Trophoblast cell (in vitro differentiated cells and primary cell): ENCODE measurements around the gene CYTH1.

Experiments used
- DNase-seq, 2 donors: peaks; one replicate each; pipeline ENCODE4 v3.0.0-alpha.2; 2016
- H2AFZ ChIP-seq: 2 replicates; pipeline ENCODE4 v1.6.1; 2013; ENCODE audit warnings: low read length, moderate library complexity, mild to moderate bottlenecking; ENCODE audit not compliant: insufficient read depth, poor library complexity
- H2AK5ac ChIP-seq: 2 replicates; pipeline ENCODE4 v1.6.1; 2013; ENCODE audit warnings: mild to moderate bottlenecking, low read length
- H2BK120ac ChIP-seq: 2 replicates; pipeline ENCODE4 v1.6.1; 2013; ENCODE audit warnings: low read length, mild to moderate bottlenecking, moderate library complexity; ENCODE audit not compliant: insufficient read depth, poor library complexity
- H2BK12ac ChIP-seq: 2 replicates; pipeline ENCODE4 v1.6.1; 2013; ENCODE audit warnings: mild to moderate bottlenecking, low read length, moderate library complexity
- H2BK5ac ChIP-seq: 2 replicates; pipeline ENCODE4 v1.6.1; 2013; ENCODE audit warnings: low read length, low read depth, moderate library complexity, mild to moderate bottlenecking; ENCODE audit not compliant: poor library complexity
- H3K14ac ChIP-seq: 2 replicates; pipeline ENCODE4 v1.6.1; 2013; ENCODE audit warnings: mild to moderate bottlenecking, low read length
- H3K18ac ChIP-seq: 2 replicates; pipeline ENCODE4 v1.6.1; 2013; ENCODE audit warnings: mild to moderate bottlenecking, low read length
- H3K23ac ChIP-seq: 2 replicates; pipeline ENCODE4 v1.6.1; 2013; ENCODE audit warnings: low read length
- H3K27ac ChIP-seq: 2 replicates; pipeline ENCODE4 v1.5.1; 2013; ENCODE audit warnings: low read depth, mild to moderate bottlenecking, inconsistent platforms, low read length, moderate library complexity
- H3K27me3 ChIP-seq: 2 replicates; pipeline ENCODE4 v1.6.1; 2013; ENCODE audit warnings: inconsistent platforms, mild to moderate bottlenecking, low read length, moderate library complexity; ENCODE audit not compliant: insufficient read depth
- H3K36me3 ChIP-seq, 2 experiments: 1 replicate in 1 of 2; 2 replicates in 1 of 2; pipeline ENCODE4 v1.6.1; 2013; ENCODE audit warnings: low read length in 2 of 2, mild to moderate bottlenecking in 2 of 2, moderate library complexity in 1 of 2; ENCODE audit not compliant: insufficient read depth in 2 of 2, control insufficient read depth in 1 of 2
- H3K4ac ChIP-seq: 2 replicates; pipeline ENCODE4 v1.6.1; 2013; ENCODE audit warnings: low read depth, mild to moderate bottlenecking, low read length, moderate library complexity
- H3K4me1 ChIP-seq, 2 experiments: 1 replicate in 1 of 2; 2 replicates in 1 of 2; pipeline ENCODE4 v1.6.1; 2013; ENCODE audit warnings: low read length in 2 of 2, mild to moderate bottlenecking in 2 of 2, moderate library complexity in 1 of 2; ENCODE audit not compliant: insufficient read depth in 2 of 2, control insufficient read depth in 1 of 2
- H3K4me2 ChIP-seq: 2 replicates; pipeline ENCODE4 v1.6.1; 2013; ENCODE audit warnings: inconsistent platforms, mild to moderate bottlenecking, low read length, moderate library complexity
- H3K4me3 ChIP-seq: 2 replicates; pipeline ENCODE4 v1.5.1; 2013; ENCODE audit warnings: mild to moderate bottlenecking, low read depth, low read length, inconsistent platforms
- H3K79me1 ChIP-seq: one replicate; pipeline ENCODE4 v1.6.1; 2013; ENCODE audit warnings: low read length
- H3K79me2 ChIP-seq: 2 replicates; pipeline ENCODE4 v1.6.1; 2013; ENCODE audit warnings: low read length, mild to moderate bottlenecking; ENCODE audit not compliant: control insufficient read depth, insufficient read depth, poor library complexity
- H3K9ac ChIP-seq: 2 replicates; pipeline ENCODE4 v1.6.1; 2013; ENCODE audit warnings: mild to moderate bottlenecking, low read length
- H3K9me3 ChIP-seq: 2 replicates; pipeline ENCODE4 v1.6.1; 2013; ENCODE audit warnings: low read depth, mild to moderate bottlenecking, control low read depth, inconsistent platforms, low read length; ENCODE audit not compliant: insufficient read depth
- H4K12ac ChIP-seq: 2 replicates; pipeline ENCODE4 v1.6.1; 2013; ENCODE audit warnings: low read depth, mild to moderate bottlenecking, low read length, moderate library complexity
- H4K8ac ChIP-seq: 2 replicates; pipeline ENCODE4 v1.6.1; 2013; ENCODE audit warnings: low read depth, mild to moderate bottlenecking, low read length, moderate library complexity
- H4K91ac ChIP-seq: one replicate; pipeline ENCODE4 v1.6.1; 2013; ENCODE audit warnings: low read depth, mild to moderate bottlenecking, low read length, moderate library complexity
- WGBS: extraction: QIAGEN DNeasy Blood & Tissue Kit; methylation state at CpG from one replicate; pipeline ENCODE4 v1.1.7; 2013; ENCODE audit warnings: missing lambda C conversion rate; ENCODE audit not compliant: insufficient read length, insufficient coverage; ENCODE audit errors: extremely low coverage; 5-methylcytosine and 5-hydroxymethylcytosine counted together

CYTH1 gene

DNA sequence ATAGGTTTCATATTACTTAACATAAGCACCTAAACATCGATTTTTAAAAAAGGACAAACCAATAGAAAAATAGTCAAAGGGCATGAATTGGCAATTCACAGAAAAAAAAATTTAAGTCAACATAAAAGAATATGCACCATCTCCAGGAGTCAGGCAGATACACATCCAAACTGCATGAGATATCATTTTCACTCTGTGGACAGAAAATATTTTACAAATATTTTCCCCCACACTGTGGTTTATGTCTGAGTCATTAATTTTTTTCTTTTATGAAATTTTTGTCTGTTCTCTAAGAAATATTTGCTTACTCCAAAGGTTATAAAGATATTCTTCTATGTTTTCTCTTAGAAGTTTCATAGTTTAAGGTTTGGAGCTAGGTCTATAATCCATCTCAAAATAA is 130.5 kb downstream of the CYTH1 start:
- no peak overlapping the region for H4K8ac ChIP-seq
- no peaks in the 10 kb centered on the region for H3K9me3 ChIP-seq
- no peaks in the 10 kb centered on the region for H3K36me3 ChIP-seq
- no peak overlapping the region for H3K27ac ChIP-seq
- WGBS = no CpG with 5 or more reads among the region's 1 CpG
- H2BK5ac ChIP-seq = no peak overlapping the region
- no peak overlapping the region for H3K4ac ChIP-seq
- no peaks in the 10 kb centered on the region for H3K79me2 ChIP-seq
- H3K4me1 ChIP-seq = no peaks in the 10 kb centered on the region
- no peak overlapping the region for H3K23ac ChIP-seq
- H3K14ac ChIP-seq = no peak overlapping the region
- no peak overlapping the region for H3K18ac ChIP-seq
- no peak overlapping the region for H3K4me2 ChIP-seq
- H3K27me3 ChIP-seq = no peaks in the 10 kb centered on the region
- no peak for DNase-seq
- H3K9ac ChIP-seq = no peak overlapping the region
- no peak overlapping the region for H2AFZ ChIP-seq
- no peak overlapping the region for H4K91ac ChIP-seq
- no peak overlapping the region for H2AK5ac ChIP-seq
- no peak overlapping the region for H2BK12ac ChIP-seq
- H2BK120ac ChIP-seq = no peak overlapping the region
- no peaks in the 10 kb centered on the region for H3K79me1 ChIP-seq
- H4K12ac ChIP-seq = no peak overlapping the region
- H3K4me3 ChIP-seq = no peak overlapping the region

- Histone ChIP-seq H3K36me3 (no peaks in the 10 kb centered on the region), H3K14ac (no peak overlapping the region), H3K79me1 (no peaks in the 10 kb centered on the region), H3K27me3 (no peaks in the 10 kb centered on the region), H2BK12ac (no peak overlapping the region), H3K23ac (no peak overlapping the region), H2AFZ (no peak overlapping the region), H3K18ac (no peak overlapping the region), H3K9me3 (no peaks in the 10 kb centered on the region), H3K4me2 (no peak overlapping the region), H4K12ac (no peak overlapping the region), H2AK5ac (no peak overlapping the region), H4K8ac (no peak overlapping the region), H3K9ac (no peak overlapping the region), H3K4me1 (no peaks in the 10 kb centered on the region), H2BK120ac (no peak overlapping the region), H3K27ac (no peak overlapping the region), H3K4ac (no peak overlapping the region), H3K4me3 (no peak overlapping the region), H4K91ac (no peak overlapping the region), H2BK5ac (no peak overlapping the region), H3K79me2 (no peaks in the 10 kb centered on the region)
- DNase-seq = no peak
- no CpG with 5 or more reads among the region's 11 CpGs for WGBS
Observed at GRCh38 chr17:78650093-78650715, 131.9 kb downstream of the CYTH1 start.

GRCh38 chr17:78648293-78648692 is 133.8 kb downstream of the CYTH1 start:
- Histone ChIP-seq H3K4me3 (no peak overlapping the region), H3K9me3 (no peaks in the 10 kb centered on the region), H3K23ac (no peak overlapping the region), H3K79me1 (no peaks in the 10 kb centered on the region), H3K4me1 (no peaks in the 10 kb centered on the region), H3K14ac (no peak overlapping the region), H2BK5ac (no peak overlapping the region), H3K4me2 (no peak overlapping the region), H3K27me3 (no peaks in the 10 kb centered on the region), H4K91ac (no peak overlapping the region), H4K8ac (no peak overlapping the region), H2BK12ac (no peak overlapping the region), H4K12ac (no peak overlapping the region), H3K4ac (no peak overlapping the region), H3K79me2 (no peaks in the 10 kb centered on the region), H3K36me3 (no peaks in the 10 kb centered on the region), H2AK5ac (no peak overlapping the region), H2AFZ (no peak overlapping the region), H2BK120ac (no peak overlapping the region), H3K9ac (no peak overlapping the region), H3K27ac (no peak overlapping the region), H3K18ac (no peak overlapping the region)
- no peak for DNase-seq
- WGBS = no CpG with 5 or more reads among the region's 5 CpGs

DNA sequence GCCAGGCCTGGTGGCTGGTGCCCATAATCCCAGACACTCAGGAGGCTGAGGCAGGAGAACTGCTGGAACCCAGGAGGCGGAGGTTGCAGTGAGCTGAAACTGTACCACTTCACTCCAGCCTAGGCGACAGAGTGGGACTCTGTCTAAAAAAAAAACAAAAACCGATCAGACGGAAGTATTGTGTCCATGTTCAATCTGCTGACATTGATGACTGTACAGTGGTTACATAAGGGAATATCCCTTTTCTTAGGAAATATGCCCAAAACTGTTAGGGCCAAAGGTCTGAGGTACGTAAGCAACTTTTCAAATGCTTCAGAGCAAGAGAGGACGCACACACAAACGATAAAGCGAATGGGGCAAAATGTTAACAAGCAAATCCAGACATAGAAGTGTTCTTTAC is 135.0 kb downstream of the CYTH1 start:
- Histone ChIP-seq H3K4me1 (no peaks in the 10 kb centered on the region), H3K23ac (no peak overlapping the region), H3K79me1 (no peaks in the 10 kb centered on the region), H3K79me2 (no peaks in the 10 kb centered on the region), H2AK5ac (no peak overlapping the region), H4K91ac (no peak overlapping the region), H3K4me3 (no peak overlapping the region), H3K27me3 (no peaks in the 10 kb centered on the region), H2BK12ac (no peak overlapping the region), H3K9me3 (no peaks in the 10 kb centered on the region), H3K27ac (no peak overlapping the region), H2BK120ac (no peak overlapping the region), H3K36me3 (no peaks in the 10 kb centered on the region), H3K4me2 (no peak overlapping the region), H2BK5ac (no peak overlapping the region), H3K18ac (no peak overlapping the region), H2AFZ (no peak overlapping the region), H4K8ac (no peak overlapping the region), H3K4ac (no peak overlapping the region), H3K9ac (no peak overlapping the region), H3K14ac (no peak overlapping the region), H4K12ac (no peak overlapping the region)
- DNase-seq = peak in 1 of 2 donors; percentile 35
- no CpG with 5 or more reads among the region's 8 CpGs for WGBS
